HCT116 (cell line): Measurements from ENCODE around the gene CCNYL1. TPM values are rescaled to one million over a fixed set of nuclear protein-coding genes. Genes with fewer than 3 reads are reported as not detected.

Source experiments
- ATAC-seq: fragments of 200-7000 bp; cut with Tn5 transposase; 2 replicates; pipeline ENCODE4 v1.9.1; 2020; ENCODE audit warnings: mild to moderate bottlenecking, moderate library complexity
- BruUV-seq: library from RNA; stranded (reverse); fragments of 400-500 nt; replicated peaks from 2 replicates; lab custom pipeline; 2021; lab: Mats Ljungman, UMichigan
- CTCF ChIA-PET: fragments of 300-600 bp; sonication (Branson Sonifier 250); formaldehyde crosslinking; loops from one replicate; lab custom pipeline; 2021; ENCODE audit warnings: antibody characterized with exemption; lab: Charles Lee
- POLR2A ChIA-PET: fragments of 300-600, 350-600 bp; sonication (Branson Sonifier 250); formaldehyde crosslinking; loops from one replicate; lab custom pipeline; 2021; ENCODE audit warnings: antibody characterized with exemption; lab: Charles Lee
- RAD21 ChIA-PET, 2 experiments: fragments of 300-600 bp; sonication (Branson Sonifier 250); formaldehyde crosslinking; loops; one replicate each; lab custom pipeline; 2023; ENCODE audit warnings: low total read pairs in 2 of 2; ENCODE audit not compliant: uncharacterized antibody in 2 of 2, unreplicated experiment in 2 of 2, low non-redundant PET in 1 of 2; lab: Charles Lee
- DNase-seq: peaks from one replicate; pipeline ENCODE4 v3.0.0-alpha.2; 2010; ENCODE audit warnings: low read depth, low spot score
- H2AFZ ChIP-seq: fragments of 200-600 bp; shearing (Covaris generic), sonication (generic); 2 replicates; pipeline ENCODE4 v1.6.1; 2017; ENCODE audit warnings: low read depth, mixed run types, mixed read lengths, antibody characterized with exemption, low read length; ENCODE audit not compliant: poor library complexity, severe bottlenecking
- H3K27ac ChIP-seq: 2 replicates; pipeline ENCODE4 v1.5.1; 2012; ENCODE audit warnings: low read depth, low read length
- H3K27me3 ChIP-seq: fragments of 200-600 bp; sonication (generic); 2 replicates; pipeline ENCODE4 v1.6.1; 2016; ENCODE audit warnings: mixed run types, low read length, mixed read lengths; ENCODE audit not compliant: insufficient read depth
- H3K36me3 ChIP-seq, 2 experiments: fragments of 200-500 bp in 1 of 2; fragments of 200-600 bp in 1 of 2; sonication (Bioruptor generic) in 1 of 2; sonication (generic) in 1 of 2; 2 replicates each; pipeline versions ENCODE4 v1.5.1 to v1.6.1; 2014 to 2016; ENCODE audit warnings: low read length in 2 of 2, inconsistent platforms in 1 of 2, mixed read lengths in 1 of 2, mixed run types in 1 of 2; ENCODE audit not compliant: insufficient read depth in 2 of 2, control insufficient read depth in 1 of 2
- H3K4me1 ChIP-seq, 2 experiments: fragments of 200-600 bp in 1 of 2; sonication (generic) in 1 of 2; 2 replicates each; pipeline versions ENCODE4 v1.5.1 to v1.6.1; 2012 to 2017; ENCODE audit warnings: low read length in 2 of 2, inconsistent platforms in 1 of 2, mild to moderate bottlenecking in 1 of 2, mixed read lengths in 1 of 2, mixed run types in 1 of 2, moderate library complexity in 1 of 2; ENCODE audit not compliant: insufficient read depth in 2 of 2, control insufficient read depth in 1 of 2
- H3K4me2 ChIP-seq: fragments of 200-600 bp; sonication (generic); 2 replicates; pipeline ENCODE4 v1.6.1; 2017; ENCODE audit warnings: mixed run types, low read length, mixed read lengths
- H3K4me3 ChIP-seq, 2 experiments: fragments of 200-600 bp in 1 of 2; sonication (generic) in 1 of 2; replicated peaks in 1 of 2; 2 replicates each; pipeline ENCODE4 v1.5.1; 2011 to 2016; ENCODE audit warnings: low read length in 2 of 2, control low read depth in 1 of 2, low read depth in 1 of 2, mild to moderate bottlenecking in 1 of 2, mixed read lengths in 1 of 2, mixed run types in 1 of 2
- H3K79me2 ChIP-seq: fragments of 200-600 bp; sonication (generic); 2 replicates; pipeline ENCODE4 v1.6.1; 2017; ENCODE audit warnings: mild to moderate bottlenecking, mixed run types, low read length, moderate library complexity, mixed read lengths; ENCODE audit not compliant: insufficient read depth
- H3K9ac ChIP-seq: fragments of 200-600 bp; sonication (generic); 2 replicates; pipeline ENCODE4 v1.6.1; 2016; ENCODE audit warnings: low read length, mixed read lengths
- H3K9me2 ChIP-seq: fragments of 200-600 bp; sonication (generic), shearing (Covaris generic); 2 replicates; pipeline ENCODE4 v1.6.1; 2017; ENCODE audit warnings: mixed run types, mild to moderate bottlenecking, moderate library complexity; ENCODE audit not compliant: insufficient read depth
- H3K9me3 ChIP-seq, 2 experiments: fragments of 200-500 bp in 1 of 2; fragments of 200-600 bp in 1 of 2; sonication (Bioruptor generic) in 1 of 2; sonication (generic) in 1 of 2; 2 replicates each; pipeline ENCODE4 v1.6.1; 2014 to 2017; ENCODE audit warnings: low read length in 2 of 2, mixed read lengths in 2 of 2, inconsistent platforms in 1 of 2, low read depth in 1 of 2, mild to moderate bottlenecking in 1 of 2, mixed run types in 1 of 2, moderate library complexity in 1 of 2; ENCODE audit not compliant: control insufficient read depth in 1 of 2, insufficient read depth in 1 of 2
- H4K20me1 ChIP-seq: fragments of 200-600 bp; sonication (generic), shearing (Covaris generic); 2 replicates; pipeline ENCODE4 v1.6.1; 2017; ENCODE audit warnings: mixed run types, mild to moderate bottlenecking, moderate library complexity; ENCODE audit not compliant: insufficient read depth
- CEBPB ChIP-seq: IDR thresholded peaks from 2 replicates; pipeline ENCODE4 v1.6.1; 2012; ENCODE audit warnings: low read depth
- EZH2phosphoT487 ChIP-seq: fragments of 200-600 bp; IDR thresholded peaks from 2 replicates; pipeline ENCODE4 v1.6.1; 2018; ENCODE audit warnings: antibody characterized with exemption, borderline replicate concordance
- POLR2AphosphoS5 ChIP-seq: IDR thresholded peaks from 2 replicates; pipeline ENCODE4 v1.6.1; 2011; ENCODE audit warnings: mild to moderate bottlenecking, low read depth, low read length, moderate library complexity
- RAD21 ChIP-seq: IDR thresholded peaks from 2 replicates; pipeline ENCODE4 v1.6.1; 2012; ENCODE audit warnings: low read depth, mild to moderate bottlenecking
- SIN3A ChIP-seq: IDR thresholded peaks from 2 replicates; pipeline ENCODE4 v1.6.1; 2012; ENCODE audit warnings: low read depth
- SP1 ChIP-seq: IDR thresholded peaks from 2 replicates; pipeline ENCODE4 v1.6.1; 2012; ENCODE audit warnings: low read depth
- ZFX ChIP-seq: fragments of 450-650 bp; IDR thresholded peaks from 2 replicates; pipeline ENCODE4 v1.6.1; 2017
- intact Hi-C: fragments of 100-400 bp; cut with micrococcal nuclease; formaldehyde crosslinking; loops from 2 replicates; pipeline ENCODE4 v1.10.0; 2022
- total RNA-seq: library from RNA; stranded (reverse); gene quantifications from one replicate; pipeline ENCODE4 v1.2.1, GENCODE V29; 2021; ENCODE audit not compliant: unreplicated experiment

The CCNYL1 gene
- total RNA-seq, 1 experiment from 2014 or later = 14.9 TPM

- H3K36me3 ChIP-seq = no peaks in the 10 kb centered on the region
- H3K9ac ChIP-seq = no peak overlapping the region
- RAD21 ChIA-PET = no interaction called here
- no peak for TF ChIP-seq POLR2AphosphoS5
- TF ChIP-seq, all 23 proteins: peak for 0
- Histone ChIP-seq H3K4me3 (no peak overlapping the region), H3K4me1 (peaks cover 12 to 20% of the 10 kb centered on the region in 2 experiments), H2AFZ (no peak overlapping the region), H4K20me1 (no peaks in the 10 kb centered on the region), H3K79me2 (no peaks in the 10 kb centered on the region), H3K9me2 (no peaks in the 10 kb centered on the region), H3K27me3 (no peaks in the 10 kb centered on the region), H3K27ac (no peak overlapping the region), H3K4me2 (no peak overlapping the region), H3K9me3 (no peaks in the 10 kb centered on the region)
- DNase-seq (no peak), ATAC-seq (no peak)
- no TSS peak for BruUV-seq
- ChIA-PET POLR2A (no interaction called here), CTCF (no interaction called here)
- intact Hi-C loops = no loop called here
Observed at GRCh38 chr2:207787800-207788199, 76.4 kb downstream of the CCNYL1 start.

GRCh38 chr2:207790898-207791297 is 79.5 kb downstream of the CCNYL1 start:
- no peak for DNase-seq
- CTCF ChIA-PET = no interaction called here
- H3K4me3 ChIP-seq = no peak overlapping the region
- TF ChIP-seq ZFX = no peak
- TF ChIP-seq CEBPB = no peak
- TF ChIP-seq SP1 = no peak
- no peak for TF ChIP-seq RAD21
- no peak for TF ChIP-seq EZH2phosphoT487
- TF ChIP-seq SIN3A = no peak
- TF ChIP-seq, all 23 proteins: peak for 0
- H3K27ac ChIP-seq = no peak overlapping the region
- RAD21 ChIA-PET = no interaction called here
- intact Hi-C loops = no loop called here
- no peaks in the 10 kb centered on the region for H3K79me2 ChIP-seq
- H3K4me1 ChIP-seq = peaks cover 26 to 41% of the 10 kb centered on the region in 2 experiments
- BruUV-seq = no TSS peak
- no peaks in the 10 kb centered on the region for H3K36me3 ChIP-seq
- H3K9me3 ChIP-seq = no peaks in the 10 kb centered on the region
- 0 out of 2 replicates have a peak overlapping the region, but pooled peaks have one; percentile 47 for H3K4me2 ChIP-seq
- H3K9ac ChIP-seq = no peak overlapping the region
- no peaks in the 10 kb centered on the region for H4K20me1 ChIP-seq
- H2AFZ ChIP-seq = peak overlapping the region; percentile 95
- POLR2A ChIA-PET = interaction anchor here (2.2 kb wide), 1 partner anchor 21 kb away, joined by 8 read pairs; the partner anchor contains the start of gene FZD5
- H3K9me2 ChIP-seq = no peaks in the 10 kb centered on the region
- ATAC-seq = no peak
- no peaks in the 10 kb centered on the region for H3K27me3 ChIP-seq
